IMR-90 (cell line): ENCODE results near the gene KLK10. TPM values are rescaled to one million over a fixed set of nuclear protein-coding genes. Genes with fewer than 3 reads are reported as not detected.

ENCODE experiments used
- ATAC-seq: fragments of 200-7000 bp; cut with Tn5 transposase; 2 replicates; pipeline ENCODE4 v1.9.1; 2020; ENCODE audit warnings: low read depth, mild to moderate bottlenecking, moderate library complexity
- BruUV-seq: library from RNA; stranded (reverse); fragments of 400-500 nt; replicated peaks from 2 replicates; lab custom pipeline; 2021; lab: Mats Ljungman, UMichigan
- CTCF ChIA-PET: fragments of 300-600 bp; formaldehyde crosslinking; extraction: SDS; loops from one replicate; lab custom pipeline; 2021; ENCODE audit warnings: antibody characterized with exemption; lab: Yijun Ruan, JAX
- POLR2A ChIA-PET: fragments of 300-600 bp; sonication (Branson Sonifier 250); formaldehyde crosslinking; loops from one replicate; lab custom pipeline; 2022; ENCODE audit warnings: antibody characterized with exemption; ENCODE audit not compliant: unreplicated experiment; lab: Charles Lee
- DNase-seq: peaks from one replicate; pipeline ENCODE4 v3.0.0; 2013
- H2AFZ ChIP-seq: replicated peaks from 2 replicates; pipeline ENCODE3; 2013; ENCODE audit warnings: low read length, mild to moderate bottlenecking; ENCODE audit not compliant: poor library complexity
- H2AK5ac ChIP-seq: 2 replicates; pipeline ENCODE4 v1.6.1; 2013; ENCODE audit warnings: low read depth, low read length, inconsistent platforms
- H2AK9ac ChIP-seq: replicated peaks from 2 replicates; pipeline ENCODE3; 2013; ENCODE audit warnings: mild to moderate bottlenecking, low read depth, low read length, moderate library complexity; ENCODE audit not compliant: poor library complexity
- H2BK120ac ChIP-seq: 2 replicates; pipeline ENCODE4 v1.6.1; 2013; ENCODE audit warnings: low read depth, low read length, inconsistent platforms
- H2BK15ac ChIP-seq: 3 replicates; pipeline ENCODE4 v1.6.1; 2013; ENCODE audit warnings: low read depth, low read length, inconsistent platforms
- H2BK20ac ChIP-seq: 2 replicates; pipeline ENCODE4 v1.6.1; 2013; ENCODE audit warnings: low read depth, mild to moderate bottlenecking, inconsistent platforms, low read length, moderate library complexity
- H2BK5ac ChIP-seq: 2 replicates; pipeline ENCODE4 v1.6.1; 2013; ENCODE audit warnings: mild to moderate bottlenecking, low read depth, low read length, inconsistent platforms; ENCODE audit not compliant: poor library complexity, severe bottlenecking
- H3K14ac ChIP-seq: replicated peaks from 2 replicates; pipeline ENCODE4 v1.6.1; 2013; ENCODE audit warnings: low read depth, low read length, inconsistent platforms
- H3K18ac ChIP-seq: 2 replicates; pipeline ENCODE4 v1.6.1; 2013; ENCODE audit warnings: low read depth, low read length, control low read depth
- H3K23ac ChIP-seq: 2 replicates; pipeline ENCODE4 v1.6.1; 2013; ENCODE audit warnings: low read depth, low read length, inconsistent platforms
- H3K27ac ChIP-seq: 2 replicates; pipeline ENCODE4 v1.5.1; 2013; ENCODE audit warnings: mild to moderate bottlenecking, control low read depth, low read length; ENCODE audit not compliant: insufficient read depth
- H3K27me3 ChIP-seq: 2 replicates; pipeline ENCODE4 v1.6.1; 2013; ENCODE audit warnings: low read length; ENCODE audit not compliant: control insufficient read depth, insufficient read depth
- H3K36me3 ChIP-seq: 2 replicates; pipeline ENCODE4 v1.6.1; 2013; ENCODE audit warnings: low read length, mixed read lengths; ENCODE audit not compliant: control insufficient read depth, insufficient read depth
- H3K4ac ChIP-seq: 2 replicates; pipeline ENCODE4 v1.6.1; 2013; ENCODE audit warnings: low read depth, low read length, inconsistent platforms
- H3K4me1 ChIP-seq: 2 replicates; pipeline ENCODE4 v1.6.1; 2013; ENCODE audit warnings: low read length, mixed read lengths; ENCODE audit not compliant: control insufficient read depth, insufficient read depth
- H3K4me2 ChIP-seq: 2 replicates; pipeline ENCODE4 v1.6.1; 2013; ENCODE audit warnings: low read depth, mild to moderate bottlenecking, control low read depth, low read length, moderate library complexity
- H3K4me3 ChIP-seq: 2 replicates; pipeline ENCODE4 v1.5.1; 2013; ENCODE audit warnings: low read depth, mild to moderate bottlenecking, control low read depth, low read length, moderate library complexity; ENCODE audit not compliant: insufficient read depth
- H3K56ac ChIP-seq: 2 replicates; pipeline ENCODE4 v1.6.1; 2013; ENCODE audit warnings: low read length, inconsistent platforms; ENCODE audit not compliant: insufficient read depth; ENCODE audit errors: extremely low read depth
- H3K79me1 ChIP-seq, 2 experiments: 2 replicates each; pipeline ENCODE4 v1.6.1; 2013; ENCODE audit warnings: low read length in 2 of 2, inconsistent platforms in 1 of 2, low read depth in 1 of 2
- H3K9ac ChIP-seq: 2 replicates; pipeline ENCODE4 v1.6.1; 2013; ENCODE audit warnings: low read depth, low read length, control low read depth
- H3K9me1 ChIP-seq: 2 replicates; pipeline ENCODE4 v1.6.1; 2013; ENCODE audit warnings: low read length, inconsistent platforms; ENCODE audit not compliant: insufficient read depth
- H3K9me3 ChIP-seq: 2 replicates; pipeline ENCODE4 v1.6.1; 2013; ENCODE audit warnings: low read length; ENCODE audit not compliant: control insufficient read depth, insufficient read depth
- H4K20me1 ChIP-seq: 2 replicates; pipeline ENCODE4 v1.6.1; 2013; ENCODE audit warnings: low read length, inconsistent platforms; ENCODE audit not compliant: insufficient read depth
- H4K5ac ChIP-seq: 2 replicates; pipeline ENCODE4 v1.6.1; 2013; ENCODE audit warnings: mild to moderate bottlenecking, low read depth, low read length, control low read depth
- H4K8ac ChIP-seq, 2 experiments: 2 replicates each; pipeline ENCODE4 v1.6.1; 2013; ENCODE audit warnings: low read depth in 2 of 2, low read length in 2 of 2, control low read depth in 1 of 2, inconsistent platforms in 1 of 2
- H4K91ac ChIP-seq: 2 replicates; pipeline ENCODE4 v1.6.1; 2013; ENCODE audit warnings: low read depth, low read length, inconsistent platforms; ENCODE audit not compliant: insufficient read depth
- BHLHE40 ChIP-seq: fragments of 150-350 bp; IDR thresholded peaks from 2 replicates; pipeline ENCODE4 v1.6.1; 2016; ENCODE audit warnings: mild to moderate bottlenecking, low read depth, low read length
- CHD1 ChIP-seq: IDR thresholded peaks from 2 replicates; pipeline ENCODE4 v1.6.1; 2012; ENCODE audit warnings: low read depth, low read length, improper control_type of control experiment
- MAFK ChIP-seq: IDR thresholded peaks from 2 replicates; pipeline ENCODE4 v1.6.1; 2012; ENCODE audit warnings: low read depth, low read length, improper control_type of control experiment
- MXI1 ChIP-seq: IDR thresholded peaks from 2 replicates; pipeline ENCODE4 v1.6.1; 2012; ENCODE audit warnings: low read depth, mild to moderate bottlenecking, low read length, moderate library complexity, borderline replicate concordance
- POLR2A ChIP-seq: IDR thresholded peaks from 2 replicates; pipeline ENCODE4 v1.6.1; 2012; ENCODE audit warnings: mild to moderate bottlenecking, low read depth, low read length
- RAD21 ChIP-seq: IDR thresholded peaks from 2 replicates; pipeline ENCODE4 v1.6.1; 2012; ENCODE audit warnings: low read length, improper control_type of control experiment
- SMC3 ChIP-seq: fragments of 150-350 bp; IDR thresholded peaks from 2 replicates; pipeline ENCODE4 v1.6.1; 2016; ENCODE audit warnings: low read depth, mild to moderate bottlenecking, antibody characterized with exemption, low read length, moderate library complexity
- WGBS, 2 experiments: methylation state at CpG; one replicate each; pipeline versions ENCODE4 v1.1.5 to v1.1.7; 2013; ENCODE audit warnings: missing lambda C conversion rate in 2 of 2; ENCODE audit not compliant: insufficient read length in 1 of 2; ENCODE audit errors: extremely low coverage in 2 of 2; 5-methylcytosine and 5-hydroxymethylcytosine counted together
- dilution Hi-C: fragments of 300-500 bp; cut with HindIII; formaldehyde crosslinking; loops from one replicate; pipeline ENCODE4 v1.14.3; 2018; ENCODE audit warnings: low sequenced_read_pairs; ENCODE audit not compliant: unreplicated experiment
- in situ Hi-C: fragments of 300-500 bp; cut with MboI; formaldehyde crosslinking; loops from 3 replicates; pipeline ENCODE4 v1.14.3; 2019; ENCODE audit warnings: low sequenced_read_pairs, inconsistent platforms, mixed read lengths
- intact Hi-C: fragments of 100-400 bp; cut with micrococcal nuclease; formaldehyde crosslinking; loops from 2 replicates; pipeline ENCODE4 v1.10.0; 2022
- polyA plus RNA-seq, 3 experiments: library from polyadenylated mRNA; depleted of rRNA; stranded (reverse); fragments of >200 nt; gene quantifications; 2 replicates each; pipeline ENCODE4 v1.2.3, GENCODE V29; 2012; ENCODE audit warnings: low replicate concordance in 1 of 3
- total RNA-seq: library from RNA; depleted of rRNA; stranded (reverse); fragments of >200 nt; gene quantifications from 2 replicates; pipeline ENCODE4 v1.2.3, GENCODE V29; 2012
- TF ChIP-seq, protein P1 (sequence below): conservative IDR thresholded peaks from 2 replicates; pipeline ENCODE4 v1.5.1; 2012; ENCODE audit warnings: mild to moderate bottlenecking, low read depth, low read length, improper control_type of control experiment

Gene KLK10
- total and polyA plus RNA-seq, 2 of the 4 experiments (the other 2 are of a cell fraction): not detected

DNA sequence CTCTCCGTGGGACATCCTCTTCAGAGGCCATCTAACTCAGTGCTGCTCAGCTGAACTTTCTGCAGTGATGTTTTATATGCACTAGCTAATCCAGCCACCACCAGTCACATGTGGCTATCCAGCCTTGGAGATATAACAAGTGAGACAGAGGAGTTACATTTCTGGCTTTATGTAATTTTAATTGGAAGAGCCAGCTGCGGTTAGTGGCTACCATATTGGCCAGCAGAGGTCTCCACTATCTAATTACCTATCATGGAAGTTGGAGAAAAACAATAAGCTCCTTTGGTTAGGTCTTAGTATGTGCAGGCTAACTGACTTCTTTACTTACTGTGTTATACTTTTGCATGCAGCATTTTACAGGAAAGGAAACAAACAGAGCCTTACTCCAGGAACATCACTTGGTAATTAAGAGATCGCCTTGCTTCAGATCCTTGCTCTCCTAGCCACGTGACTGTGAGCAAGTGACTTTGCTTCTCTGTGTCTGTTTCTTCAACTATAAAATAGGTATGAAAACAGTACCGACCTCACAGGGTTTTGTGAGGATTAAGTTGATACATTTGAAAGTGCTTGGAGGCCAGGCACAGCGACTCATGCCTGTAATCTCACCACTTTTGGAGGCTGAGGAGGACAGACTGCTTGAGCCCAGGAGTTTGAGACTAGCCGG is 1.6 kb upstream of the KLK10 start (continued):
- TF ChIP-seq POLR2A: no peak

DNA sequence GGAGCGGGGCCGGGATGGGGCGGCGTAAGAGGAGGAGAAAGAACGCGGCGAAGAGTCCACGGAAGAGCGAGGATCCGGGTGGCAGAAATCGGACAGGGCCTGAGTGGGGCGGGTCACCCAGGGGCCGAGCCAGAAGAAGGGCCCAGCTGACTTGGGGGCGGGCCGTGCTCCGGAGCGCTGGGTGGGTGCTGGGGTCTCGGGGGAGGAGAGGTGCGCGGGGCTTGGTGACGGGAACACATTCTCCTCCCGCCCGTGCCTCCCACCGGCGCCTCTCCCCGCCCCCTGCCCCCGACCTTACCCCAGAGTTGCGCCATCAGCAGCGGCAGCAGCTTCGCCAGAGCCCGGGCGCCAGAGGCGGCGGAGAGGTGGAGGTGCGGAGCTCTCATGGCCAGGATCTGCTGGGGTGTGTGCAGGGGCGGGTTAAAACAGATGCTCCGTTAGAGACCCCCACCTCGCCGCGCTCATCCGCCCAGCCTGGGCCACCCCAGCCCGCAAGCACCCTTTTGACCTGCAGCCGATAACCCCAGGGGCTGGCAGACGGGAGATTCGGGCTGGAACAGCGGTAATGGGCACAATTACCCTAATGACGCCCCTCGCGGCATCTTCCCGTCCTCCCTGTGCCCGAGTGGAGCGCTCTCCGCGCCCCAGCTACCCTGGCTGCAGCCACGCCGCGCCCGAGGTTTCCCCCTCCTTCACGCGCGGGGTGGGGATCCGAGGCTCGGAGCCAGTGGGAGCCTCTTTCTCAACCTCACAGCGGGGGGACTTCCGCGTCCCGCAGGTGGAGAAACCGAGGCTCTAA is 565 bp downstream of the KLK10 start:
- Histone ChIP-seq H3K4ac (no peak overlapping the region), H2AK5ac (no peak overlapping the region), H3K4me3 (peak overlapping the region; percentile 4; the same call in 1 of the 2 replicates), H2BK120ac (no peak overlapping the region), H3K9me1 (no peaks in the 10 kb centered on the region), H3K4me1 (no peaks in the 10 kb centered on the region), H3K36me3 (no peaks in the 10 kb centered on the region), H3K9me3 (no peaks in the 10 kb centered on the region; the same call in 1 of the 2 replicates), H3K9ac (no peak overlapping the region), H3K79me1 (no peaks in the 10 kb centered on the region), H3K18ac (no peak overlapping the region), H4K5ac (no peak overlapping the region), H4K91ac (no peak overlapping the region), H2BK15ac (no peak overlapping the region), H4K20me1 (no peaks in the 10 kb centered on the region), H3K56ac (no peak overlapping the region), H4K8ac (no peak overlapping the region), H3K14ac (no peak overlapping the region), H2BK20ac (no peak overlapping the region), H2AK9ac (no peak overlapping the region), H3K4me2 (peak overlapping the region; percentile 40; the same call in 1 of the 2 replicates), H3K27ac (no peak overlapping the region), H3K23ac (no peak overlapping the region), H2AFZ (peak overlapping the region; percentile 56), H3K27me3 (peaks cover 19% of the 10 kb centered on the region), H2BK5ac (no peak overlapping the region)
- ChIA-PET CTCF (interaction anchor here (0.5 kb wide), 1 partner anchor 45 kb away, joined by 7 read pairs; no protein-coding TSS in a partner anchor), POLR2A (no interaction called here)
- 0% methylated on average over 2 of the region's 68 CpGs; no CpG with 5 or more reads in 1 of the 2 experiments for WGBS, 2 experiments
- no TSS peak for BruUV-seq
- ATAC-seq (peak; percentile 14; the same call in 1 of the 2 replicates), DNase-seq (no peak)
- dilution Hi-C loops (no loop called here), in situ Hi-C loops (no loop called here), intact Hi-C loops (loop anchor here (10.0 kb wide), 1 partner anchor 664 kb away; no protein-coding TSS in a partner anchor)
- no peak for TF ChIP-seq MAFK
- TF ChIP-seq, protein P1, sequence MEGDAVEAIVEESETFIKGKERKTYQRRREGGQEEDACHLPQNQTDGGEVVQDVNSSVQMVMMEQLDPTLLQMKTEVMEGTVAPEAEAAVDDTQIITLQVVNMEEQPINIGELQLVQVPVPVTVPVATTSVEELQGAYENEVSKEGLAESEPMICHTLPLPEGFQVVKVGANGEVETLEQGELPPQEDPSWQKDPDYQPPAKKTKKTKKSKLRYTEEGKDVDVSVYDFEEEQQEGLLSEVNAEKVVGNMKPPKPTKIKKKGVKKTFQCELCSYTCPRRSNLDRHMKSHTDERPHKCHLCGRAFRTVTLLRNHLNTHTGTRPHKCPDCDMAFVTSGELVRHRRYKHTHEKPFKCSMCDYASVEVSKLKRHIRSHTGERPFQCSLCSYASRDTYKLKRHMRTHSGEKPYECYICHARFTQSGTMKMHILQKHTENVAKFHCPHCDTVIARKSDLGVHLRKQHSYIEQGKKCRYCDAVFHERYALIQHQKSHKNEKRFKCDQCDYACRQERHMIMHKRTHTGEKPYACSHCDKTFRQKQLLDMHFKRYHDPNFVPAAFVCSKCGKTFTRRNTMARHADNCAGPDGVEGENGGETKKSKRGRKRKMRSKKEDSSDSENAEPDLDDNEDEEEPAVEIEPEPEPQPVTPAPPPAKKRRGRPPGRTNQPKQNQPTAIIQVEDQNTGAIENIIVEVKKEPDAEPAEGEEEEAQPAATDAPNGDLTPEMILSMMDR: no peak
- TF ChIP-seq CHD1: no peak
- TF ChIP-seq RAD21: no peak
- no peak for TF ChIP-seq SMC3
- TF ChIP-seq BHLHE40: no peak
- no peak for TF ChIP-seq MXI1
